DOHH2 (cell line): ENCODE data around the gene C6orf62.
"Not testable (repeated sequence)": the region's sequence is repeated elsewhere in the genome, so short reads cannot be mapped to it uniquely, and the experiment has no call there.

ENCODE experiments used
- H3F3A ChIP-seq: fragments of 200-600 bp; sonication (generic), shearing (Covaris generic); 2 replicates; pipeline ENCODE4 v1.6.0; 2016; ENCODE audit warnings: antibody characterized with exemption, mild to moderate bottlenecking; ENCODE audit not compliant: control insufficient read depth, insufficient read depth
- H3K27ac ChIP-seq: fragments of 200-600 bp; sonication (generic); 2 replicates; pipeline ENCODE4 v1.5.1; 2014; ENCODE audit warnings: low read depth, mild to moderate bottlenecking, low read length, moderate library complexity
- H3K27me3 ChIP-seq: fragments of 200-600 bp; sonication (generic); 2 replicates; pipeline ENCODE4 v1.6.1; 2014; ENCODE audit warnings: mild to moderate bottlenecking, low read length, mixed read lengths; ENCODE audit not compliant: control insufficient read depth
- H3K36me3 ChIP-seq: fragments of 200-600 bp; sonication (generic); 2 replicates; pipeline ENCODE4 v1.6.1; 2014; ENCODE audit warnings: mild to moderate bottlenecking, low read length, moderate library complexity, mixed read lengths; ENCODE audit not compliant: control insufficient read depth
- H3K4me1 ChIP-seq: fragments of 200-600 bp; sonication (generic); 2 replicates; pipeline ENCODE4 v1.6.1; 2014; ENCODE audit warnings: mild to moderate bottlenecking, low read length, mixed read lengths; ENCODE audit not compliant: control insufficient read depth
- H3K4me2 ChIP-seq: fragments of 200-600 bp; sonication (generic); 2 replicates; pipeline ENCODE4 v1.6.0; 2014; ENCODE audit warnings: mild to moderate bottlenecking, low read length, moderate library complexity
- H3K4me3 ChIP-seq: fragments of 200-600 bp; sonication (generic); 2 replicates; pipeline ENCODE4 v1.5.1; 2014; ENCODE audit warnings: mild to moderate bottlenecking, low read length, mixed read lengths
- H3K79me2 ChIP-seq: fragments of 200-600 bp; sonication (generic); 2 replicates; pipeline ENCODE4 v1.6.1; 2014; ENCODE audit warnings: mild to moderate bottlenecking, low read length, mixed read lengths; ENCODE audit not compliant: control insufficient read depth
- H3K9me2 ChIP-seq: fragments of 200-600 bp; sonication (generic); replicated peaks from 2 replicates; pipeline ENCODE4 v1.6.1; 2014; ENCODE audit warnings: mild to moderate bottlenecking, low read length, mixed read lengths; ENCODE audit not compliant: control insufficient read depth
- H3K9me3 ChIP-seq: fragments of 200-600 bp; sonication (generic); 2 replicates; pipeline ENCODE4 v1.6.1; 2014; ENCODE audit warnings: antibody characterized with exemption, low read length, mixed read lengths; ENCODE audit not compliant: control insufficient read depth, insufficient read depth
- H4K20me1 ChIP-seq: fragments of 200-600 bp; sonication (generic); 2 replicates; pipeline ENCODE4 v1.6.0; 2014; ENCODE audit warnings: low read depth, mild to moderate bottlenecking, antibody characterized with exemption, low read length, moderate library complexity; ENCODE audit not compliant: control insufficient read depth, insufficient read depth
- EZH2phosphoT487 ChIP-seq: fragments of 200-600 bp; sonication (generic); IDR thresholded peaks from 2 replicates; pipeline ENCODE4 v1.6.1; 2017; ENCODE audit warnings: borderline replicate concordance, mild to moderate bottlenecking, antibody characterized with exemption, low read length, moderate library complexity, mixed read lengths
- TF ChIP-seq, protein P1 (sequence below): fragments of 200-600 bp; sonication (generic); IDR thresholded peaks from one replicate; pipeline ENCODE4 v1.5.1; 2014; ENCODE audit warnings: antibody characterized with exemption, mild to moderate bottlenecking, low read depth, low read length; ENCODE audit not compliant: poor library complexity, severe bottlenecking

The C6orf62 gene

DNA sequence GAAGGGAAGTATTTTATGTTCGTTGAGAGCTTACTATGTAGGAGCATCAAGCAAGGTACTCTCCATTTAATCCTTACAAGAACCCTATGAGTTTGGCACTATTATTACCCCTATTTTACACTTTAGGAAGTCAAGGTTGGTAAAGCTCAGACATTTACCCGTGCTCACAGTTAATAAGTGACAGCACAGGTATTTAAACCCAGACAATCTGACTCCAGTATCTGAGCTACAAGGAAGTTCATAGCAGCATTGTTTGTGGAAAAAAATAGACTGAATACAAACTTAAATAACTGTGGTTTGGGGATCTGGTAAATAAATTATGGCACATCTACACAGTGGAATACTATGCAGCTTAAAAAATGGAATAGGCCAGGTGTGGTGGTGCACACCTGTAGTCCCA is 34.6 kb upstream of the C6orf62 start:
- Histone ChIP-seq H3F3A (no peaks in the 10 kb centered on the region), H3K4me1 (peaks cover 12% of the 10 kb centered on the region), H3K4me2 (no peak overlapping the region), H3K4me3 (no peak overlapping the region), H3K9me3 (0 out of 2 replicates have a peak, but pooled peaks cover 3% of the 10 kb centered on the region), H3K27me3 (no peaks in the 10 kb centered on the region), H3K9me2 (no peaks in the 10 kb centered on the region), H4K20me1 (no peaks in the 10 kb centered on the region), H3K79me2 (no peaks in the 10 kb centered on the region), H3K36me3 (no peaks in the 10 kb centered on the region), H3K27ac (no peak overlapping the region)
- no peak for TF ChIP-seq EZH2phosphoT487

DNA sequence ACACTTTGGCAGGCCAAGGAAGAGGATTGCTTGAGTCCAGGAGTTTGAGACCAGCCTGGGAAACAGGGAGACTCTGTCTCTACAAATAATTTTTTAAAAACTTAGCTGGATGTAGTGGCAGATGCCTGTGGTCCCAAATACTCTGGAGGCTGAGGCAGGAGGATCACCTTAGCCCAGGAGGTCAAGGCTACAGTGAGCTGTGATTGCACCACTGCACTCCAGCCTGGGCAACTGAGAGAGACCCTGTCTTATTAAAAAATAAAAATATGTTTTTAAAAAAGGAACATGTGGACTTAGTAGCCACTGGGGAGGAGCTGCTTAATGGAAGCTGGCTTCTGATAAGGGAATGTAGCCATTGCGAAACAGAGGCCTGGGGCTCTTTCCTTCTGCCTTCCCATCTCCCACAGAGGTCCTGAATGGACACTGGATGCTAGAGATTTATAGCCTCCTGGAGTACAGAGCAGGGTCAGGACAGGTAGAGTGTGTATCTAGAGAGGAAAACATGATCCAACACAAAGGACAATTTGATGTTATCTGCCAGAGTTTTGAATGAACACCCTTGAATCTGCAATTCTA is 34.1 kb upstream of the C6orf62 start:
- Histone ChIP-seq H3K4me3 (no peak overlapping the region), H3K79me2 (no peaks in the 10 kb centered on the region), H3K9me2 (no peaks in the 10 kb centered on the region), H4K20me1 (no peaks in the 10 kb centered on the region), H3K4me2 (no peak overlapping the region), H3K4me1 (peaks cover 12% of the 10 kb centered on the region), H3K27me3 (no peaks in the 10 kb centered on the region), H3F3A (no peaks in the 10 kb centered on the region), H3K9me3 (0 out of 2 replicates have a peak, but pooled peaks cover 3% of the 10 kb centered on the region), H3K27ac (no peak overlapping the region), H3K36me3 (no peaks in the 10 kb centered on the region)
- no peak for TF ChIP-seq EZH2phosphoT487
- TF ChIP-seq, protein P1, sequence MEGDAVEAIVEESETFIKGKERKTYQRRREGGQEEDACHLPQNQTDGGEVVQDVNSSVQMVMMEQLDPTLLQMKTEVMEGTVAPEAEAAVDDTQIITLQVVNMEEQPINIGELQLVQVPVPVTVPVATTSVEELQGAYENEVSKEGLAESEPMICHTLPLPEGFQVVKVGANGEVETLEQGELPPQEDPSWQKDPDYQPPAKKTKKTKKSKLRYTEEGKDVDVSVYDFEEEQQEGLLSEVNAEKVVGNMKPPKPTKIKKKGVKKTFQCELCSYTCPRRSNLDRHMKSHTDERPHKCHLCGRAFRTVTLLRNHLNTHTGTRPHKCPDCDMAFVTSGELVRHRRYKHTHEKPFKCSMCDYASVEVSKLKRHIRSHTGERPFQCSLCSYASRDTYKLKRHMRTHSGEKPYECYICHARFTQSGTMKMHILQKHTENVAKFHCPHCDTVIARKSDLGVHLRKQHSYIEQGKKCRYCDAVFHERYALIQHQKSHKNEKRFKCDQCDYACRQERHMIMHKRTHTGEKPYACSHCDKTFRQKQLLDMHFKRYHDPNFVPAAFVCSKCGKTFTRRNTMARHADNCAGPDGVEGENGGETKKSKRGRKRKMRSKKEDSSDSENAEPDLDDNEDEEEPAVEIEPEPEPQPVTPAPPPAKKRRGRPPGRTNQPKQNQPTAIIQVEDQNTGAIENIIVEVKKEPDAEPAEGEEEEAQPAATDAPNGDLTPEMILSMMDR: no peak

DNA sequence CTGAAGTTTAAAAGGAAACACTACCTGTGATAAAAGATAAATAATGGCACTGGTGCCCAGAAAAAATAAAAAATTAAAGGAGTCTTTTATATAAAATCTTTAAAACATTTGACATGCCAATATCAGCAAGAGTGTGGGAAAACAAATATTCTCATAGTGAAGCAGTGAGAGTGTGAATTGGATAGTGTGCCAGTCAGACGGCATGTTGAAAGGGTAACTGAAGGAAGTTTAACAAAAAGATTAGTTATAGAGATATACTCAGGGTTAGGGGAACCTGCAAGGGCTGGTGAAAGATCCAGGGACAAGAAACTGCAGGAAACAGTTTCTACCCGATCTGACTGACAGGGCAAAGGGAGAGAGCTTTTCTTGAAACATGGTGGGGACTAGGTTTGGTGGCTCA is 33.5 kb upstream of the C6orf62 start:
- H3K79me2 ChIP-seq: no peaks in the 10 kb centered on the region

DNA sequence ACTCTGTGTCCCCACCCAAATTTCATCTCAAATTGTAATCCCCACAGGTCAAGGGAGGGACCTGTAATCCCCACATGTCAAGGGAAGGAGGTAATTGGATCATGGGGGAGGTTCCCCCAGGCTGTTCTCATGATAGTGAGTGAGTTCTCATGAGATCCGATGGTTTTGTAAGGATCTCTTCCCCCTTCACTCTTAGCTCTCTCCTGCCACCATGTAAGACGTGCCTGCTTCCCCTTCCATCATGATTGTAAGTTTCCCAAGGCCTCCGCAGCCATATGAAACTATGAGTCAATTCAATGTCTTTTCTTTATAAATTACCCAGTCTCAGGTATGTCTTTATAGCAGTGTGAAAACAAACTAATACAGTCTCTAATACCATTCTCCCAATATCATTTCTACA is 31.9 kb upstream of the C6orf62 start:
- H4K20me1 ChIP-seq, H3K4me3 ChIP-seq, H3K9me2 ChIP-seq, H3K4me2 ChIP-seq, H3K27me3 ChIP-seq, H3K9me3 ChIP-seq, H3K79me2 ChIP-seq, H3K27ac ChIP-seq, H3K36me3 ChIP-seq, H3F3A ChIP-seq: not testable (repeated sequence)
- H3K4me1 ChIP-seq: peaks cover 12% of the 10 kb centered on the region

More for the DNA sequence above, 33.5 kb upstream of the C6orf62 start:
- Histone ChIP-seq H3K4me3 (no peak overlapping the region), H3K27me3 (no peaks in the 10 kb centered on the region), H3K9me3 (0 out of 2 replicates have a peak, but pooled peaks cover 3% of the 10 kb centered on the region), H3K4me1 (peaks cover 12% of the 10 kb centered on the region), H4K20me1 (no peaks in the 10 kb centered on the region), H3K36me3 (no peaks in the 10 kb centered on the region), H3K27ac (no peak overlapping the region), H3K4me2 (no peak overlapping the region), H3K9me2 (no peaks in the 10 kb centered on the region), H3F3A (no peaks in the 10 kb centered on the region)
- TF ChIP-seq, protein P1: no peak
